CD4-positive, alpha-beta T cell (primary cell): Measurements from ENCODE around the gene RYR2. TPM values are rescaled to one million over a fixed set of nuclear protein-coding genes. Genes with fewer than 3 reads are reported as not detected.

ENCODE experiments used
- ATAC-seq: fragments of 200-7000 bp; cut with Tn5 transposase; one replicate; pipeline ENCODE4 v1.10.0; 2022; ENCODE audit warnings: mild to moderate bottlenecking; ENCODE audit not compliant: poor library complexity
- CTCF ChIA-PET: fragments of 350-600 bp; sonication (Branson Sonifier 250); formaldehyde crosslinking; loops from one replicate; lab custom pipeline; 2021; ENCODE audit warnings: antibody characterized with exemption, inconsistent platforms; lab: Charles Lee
- POLR2A ChIA-PET: fragments of 350-600 bp; sonication (Branson Sonifier 250); formaldehyde crosslinking; loops from one replicate; lab custom pipeline; 2021; ENCODE audit warnings: antibody characterized with exemption, inconsistent platforms; lab: Charles Lee
- DNase-seq, 14 experiments: peaks; one replicate each; pipeline ENCODE4 v3.0.0-alpha.2; 2013 to 2020; ENCODE audit warnings: mixed read lengths in 2 of 14
- H3K27ac ChIP-seq, 2 donors: one replicate each; pipeline versions ENCODE4 v1.5.1 to v1.7.0; 2013; ENCODE audit warnings: low read length in 2 of 2, low read depth in 1 of 2, mild to moderate bottlenecking in 1 of 2
- H3K27me3 ChIP-seq, 2 experiments: 1 replicate in 1 of 2; 2 replicates in 1 of 2; pipeline versions ENCODE4 v1.6.1 to v1.7.0; 2013; ENCODE audit warnings: low read length in 2 of 2, control low read depth in 1 of 2, mild to moderate bottlenecking in 1 of 2, moderate library complexity in 1 of 2; ENCODE audit not compliant: insufficient read depth in 2 of 2, control insufficient read depth in 1 of 2
- H3K36me3 ChIP-seq: one replicate; pipeline ENCODE4 v1.6.1; 2013; ENCODE audit warnings: low read length, control low read depth; ENCODE audit not compliant: insufficient read depth
- H3K4me1 ChIP-seq: one replicate; pipeline ENCODE4 v1.6.1; 2013; ENCODE audit warnings: low read length, control low read depth; ENCODE audit not compliant: insufficient read depth
- H3K4me3 ChIP-seq: one replicate; pipeline ENCODE4 v1.5.1; 2013; ENCODE audit warnings: mild to moderate bottlenecking, low read length, moderate library complexity
- H3K9me3 ChIP-seq, 2 experiments: 1 replicate in 1 of 2; 2 replicates in 1 of 2; pipeline versions ENCODE4 v1.6.1 to v1.7.0; 2013; ENCODE audit warnings: low read length in 2 of 2, mild to moderate bottlenecking in 2 of 2, control low read depth in 1 of 2, moderate library complexity in 1 of 2; ENCODE audit not compliant: control insufficient read depth in 1 of 2, insufficient read depth in 1 of 2
- H3K27ac Mint-ChIP-seq: one replicate; pipeline ENCODE4 v1.8.0; 2020; ENCODE audit warnings: mixed read lengths
- H3K27me3 Mint-ChIP-seq: one replicate; pipeline ENCODE4 v1.8.0; 2021; ENCODE audit warnings: mixed read lengths
- H3K36me3 Mint-ChIP-seq: one replicate; pipeline ENCODE4 v1.8.0; 2021; ENCODE audit warnings: low read depth, mixed read lengths
- H3K4me1 Mint-ChIP-seq: one replicate; pipeline ENCODE4 v1.8.0; 2021; ENCODE audit warnings: low read depth, mixed read lengths
- H3K4me3 Mint-ChIP-seq: one replicate; pipeline ENCODE4 v1.8.0; 2020; ENCODE audit warnings: mild to moderate bottlenecking, mixed read lengths
- H3K9me3 Mint-ChIP-seq: one replicate; pipeline ENCODE4 v1.8.0; 2020; ENCODE audit warnings: mixed read lengths
- CTCF ChIP-seq: fragments of 200-600 bp; IDR thresholded peaks from one replicate; pipeline ENCODE4 v1.8.0; 2022; ENCODE audit warnings: antibody characterized with exemption, mild to moderate bottlenecking
- intact Hi-C, 2 experiments: fragments of 100-400 bp; cut with DNase I in 1 of 2; cut with micrococcal nuclease in 1 of 2; formaldehyde crosslinking; loops; one replicate each; pipeline versions ENCODE4 v1.15.1 to v1.9.0; 2023 to 2025; cut with DNase I, micrococcal nuclease
- total RNA-seq, 174 experiments: library from RNA in 2 of 174; stranded (reverse) in 2 of 174; gene quantifications; one replicate each; pipeline ENCODE4 v1.2.3 and lab custom pipeline; 2021 to 2026

The RYR2 gene
- total RNA-seq, 2 experiments from 2014 or later, result not detected

DNA sequence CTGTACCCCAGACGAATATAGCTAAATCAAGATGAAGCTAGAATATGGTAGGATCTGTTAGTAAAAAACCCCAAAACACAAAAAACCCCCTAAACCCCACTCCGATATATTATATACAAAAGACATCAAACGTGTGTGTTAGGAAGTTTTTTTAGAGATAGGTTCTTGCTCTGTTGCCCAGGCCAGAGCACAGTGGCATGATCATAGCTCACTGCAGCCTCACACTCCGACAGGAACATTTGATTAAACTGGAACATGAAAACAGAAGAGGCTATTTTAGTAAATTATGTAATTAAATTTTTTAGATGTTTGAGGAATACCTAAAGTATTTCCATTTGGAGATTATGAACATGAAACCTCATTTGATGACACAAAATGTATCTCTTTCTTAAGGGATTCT is 8.2 kb upstream of the RYR2 start:
- ChIA-PET POLR2A (no interaction called here), CTCF (no interaction called here)
- ATAC-seq, result no peak
- Histone ChIP-seq H3K4me3 (no peak overlapping the region), H3K9me3 (no peaks in the 10 kb centered on the region), H3K4me1 (no peaks in the 10 kb centered on the region), H3K27me3 (peaks cover 7 to 8% of the 10 kb centered on the region in 2 experiments), H3K27ac (no peak overlapping the region), H3K36me3 (no peaks in the 10 kb centered on the region)
- Mint-ChIP-seq H3K27ac (no peak overlapping the region), H3K4me1 (no peaks in the 10 kb centered on the region), H3K36me3 (no peaks in the 10 kb centered on the region), H3K9me3 (no peaks in the 10 kb centered on the region), H3K27me3 (peaks cover 28% of the 10 kb centered on the region), H3K4me3 (no peak overlapping the region)
- intact Hi-C loops, result no loop called here
- no peak for TF ChIP-seq CTCF
- DNase-seq, result no peak

DNA sequence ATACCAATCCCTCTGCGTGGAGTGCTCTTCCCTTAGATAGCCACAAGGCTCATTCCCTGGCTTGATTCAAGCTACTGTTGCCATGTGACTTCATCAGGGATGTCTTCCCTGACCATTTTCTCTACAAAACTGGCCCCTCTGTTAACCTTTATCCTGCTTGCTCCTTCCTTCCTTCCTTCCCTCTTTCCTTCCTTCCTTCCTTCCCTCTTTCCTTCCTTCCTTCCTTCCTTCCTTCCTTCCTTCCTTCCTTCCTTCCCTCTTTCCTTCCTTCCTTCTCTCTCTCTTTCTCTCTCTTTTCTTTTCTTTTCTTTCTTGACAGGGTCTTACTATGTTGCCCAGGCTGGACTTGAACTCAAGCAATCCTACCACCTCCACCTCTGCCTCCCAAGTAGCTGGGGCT is 6.2 kb upstream of the RYR2 start:
- no peaks in the 10 kb centered on the region for H3K36me3 ChIP-seq
- no peak for TF ChIP-seq CTCF
- POLR2A ChIA-PET, result no interaction called here
- no peak overlapping the region for H3K4me3 Mint-ChIP-seq
- intact Hi-C loops, result no loop called here
- no peak overlapping the region for H3K27ac ChIP-seq
- no peak overlapping the region for H3K27ac Mint-ChIP-seq
- H3K4me3 ChIP-seq, result no peak overlapping the region
- no peaks in the 10 kb centered on the region for H3K4me1 Mint-ChIP-seq
- peaks cover 27% of the 10 kb centered on the region for H3K27me3 Mint-ChIP-seq
- ATAC-seq (no peak), DNase-seq (no peak)
- H3K9me3 ChIP-seq, result no peaks in the 10 kb centered on the region
- CTCF ChIA-PET, result no interaction called here
- H3K4me1 ChIP-seq, result no peaks in the 10 kb centered on the region
- no peaks in the 10 kb centered on the region for H3K9me3 Mint-ChIP-seq
- H3K36me3 Mint-ChIP-seq, result no peaks in the 10 kb centered on the region
- peaks cover 10 to 16% of the 10 kb centered on the region in 2 experiments for H3K27me3 ChIP-seq

- no peaks in the 10 kb centered on the region for H3K36me3 ChIP-seq
- DNase-seq, result no peak
- H3K9me3 ChIP-seq, result peaks cover 0 to 5% of the 10 kb centered on the region in 2 experiments
- Mint-ChIP-seq H3K27ac (no peak overlapping the region), H3K9me3 (no peaks in the 10 kb centered on the region), H3K36me3 (no peaks in the 10 kb centered on the region), H3K27me3 (peaks cover 25% of the 10 kb centered on the region), H3K4me3 (no peak overlapping the region), H3K4me1 (peaks cover 8% of the 10 kb centered on the region)
- ATAC-seq, result no peak
- POLR2A ChIA-PET, result no interaction called here
- H3K27me3 ChIP-seq, result peaks cover 17 to 34% of the 10 kb centered on the region in 2 experiments
- H3K27ac ChIP-seq, result no peak overlapping the region
- intact Hi-C loops, result no loop called here
- no peaks in the 10 kb centered on the region for H3K4me1 ChIP-seq
- no peak for TF ChIP-seq CTCF
- CTCF ChIA-PET, result interaction anchor here (1.0 kb wide), 1 partner anchor 10 kb away, joined by 3 read pairs; no protein-coding TSS in a partner anchor
- H3K4me3 ChIP-seq, result no peak overlapping the region
Observed at GRCh38 chr1:237038211-237038610, 3.8 kb upstream of the RYR2 start.
